Osteoblast (primary cell): ENCODE measurements around the gene TMEM164. TPM values are rescaled to one million over a fixed set of nuclear protein-coding genes. Genes with fewer than 3 reads are reported as not detected.

ENCODE experiments used
- DNase-seq: peaks from one replicate; pipeline ENCODE4 v3.0.0; 2011; ENCODE audit warnings: low spot score, mixed read lengths; ENCODE audit not compliant: insufficient read length; ENCODE audit errors: missing footprints
- H2AFZ ChIP-seq: 2 replicates; pipeline ENCODE4 v1.6.0; 2011; ENCODE audit warnings: mild to moderate bottlenecking, low read length
- H3K27ac ChIP-seq: 2 replicates; pipeline ENCODE4 v1.5.1; 2011; ENCODE audit warnings: mild to moderate bottlenecking, low read depth, low read length, moderate library complexity
- H3K27me3 ChIP-seq: 2 replicates; pipeline ENCODE4 v1.6.0; 2012; ENCODE audit warnings: mild to moderate bottlenecking, control low read depth, inconsistent platforms, low read length, moderate library complexity; ENCODE audit not compliant: insufficient read depth
- H3K36me3 ChIP-seq: 2 replicates; pipeline ENCODE4 v1.5.1; 2011; ENCODE audit warnings: mild to moderate bottlenecking, low read length, control low read depth, moderate library complexity; ENCODE audit not compliant: insufficient read depth
- H3K4me1 ChIP-seq: 2 replicates; pipeline ENCODE4 v1.5.1; 2011; ENCODE audit warnings: mild to moderate bottlenecking, low read length, control low read depth, moderate library complexity; ENCODE audit not compliant: insufficient read depth
- H3K4me2 ChIP-seq: 2 replicates; pipeline ENCODE4 v1.6.0; 2011; ENCODE audit warnings: mild to moderate bottlenecking, low read length; ENCODE audit not compliant: insufficient read depth
- H3K4me3 ChIP-seq: fragments of 200-600 bp; sonication (generic); 3 replicates; pipeline ENCODE4 v1.5.1; 2012; ENCODE audit warnings: mild to moderate bottlenecking, low read length, inconsistent platforms; ENCODE audit not compliant: insufficient read depth
- H3K79me2 ChIP-seq: 2 replicates; pipeline ENCODE4 v1.6.0; 2012; ENCODE audit warnings: mild to moderate bottlenecking, low read length, control low read depth, inconsistent platforms; ENCODE audit not compliant: insufficient read depth
- H3K9me3 ChIP-seq: 2 replicates; pipeline ENCODE4 v1.5.1; 2011; ENCODE audit warnings: low read depth, low read length, control low read depth
- H4K20me1 ChIP-seq: 2 replicates; pipeline ENCODE4 v1.6.0; 2012; ENCODE audit warnings: mild to moderate bottlenecking, low read length, control low read depth; ENCODE audit not compliant: insufficient read depth
- total RNA-seq: library from RNA; depleted of rRNA; stranded (reverse); fragments of >200 nt; gene quantifications from 2 replicates; pipeline ENCODE4 v1.2.3, GENCODE V29; 2012
- TF ChIP-seq, protein P1 (sequence below): IDR thresholded peaks from 2 replicates; pipeline ENCODE4 v1.5.1; 2011; ENCODE audit warnings: mild to moderate bottlenecking, low read depth, low read length, moderate library complexity; ENCODE audit errors: extremely low read depth

The TMEM164 gene
- total RNA-seq, 1 donor = 7.6 TPM

DNA sequence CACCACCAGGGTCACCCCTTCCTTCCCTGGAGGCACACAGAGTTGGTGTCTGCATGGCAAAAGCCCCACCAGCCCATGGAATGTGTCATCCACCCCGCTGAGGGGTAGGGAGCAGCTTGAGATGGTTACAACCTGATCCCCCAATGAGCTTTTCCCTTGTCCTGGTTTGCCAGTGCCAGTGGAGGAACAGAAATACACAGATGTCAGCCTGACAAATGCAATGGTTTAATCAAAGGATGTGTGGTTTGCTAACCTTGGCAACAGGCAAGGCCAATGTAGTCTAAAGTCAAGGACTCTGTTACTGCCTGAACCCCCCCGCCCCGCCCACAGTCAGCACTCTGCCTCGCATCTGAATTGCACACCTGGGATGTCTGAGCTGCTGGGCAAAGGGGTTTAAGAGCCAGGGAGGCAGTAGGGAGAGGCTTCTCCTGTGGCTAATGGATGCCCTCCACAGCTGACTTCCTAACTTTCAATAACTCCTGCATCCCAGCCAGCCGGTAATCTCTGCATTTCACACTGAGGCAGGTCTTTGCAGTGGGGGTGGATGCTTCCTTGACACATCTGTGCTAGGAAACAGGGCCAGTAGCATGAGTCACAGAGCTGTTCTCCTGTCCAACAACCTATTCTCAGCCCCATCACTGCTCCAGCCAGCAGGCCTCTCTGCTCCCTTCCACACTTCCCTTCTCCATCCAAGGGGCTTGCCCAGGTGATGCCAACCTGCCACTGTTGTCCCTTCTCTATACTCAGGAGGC is 177.4 kb downstream of the TMEM164 start:
- TF ChIP-seq, protein P1, sequence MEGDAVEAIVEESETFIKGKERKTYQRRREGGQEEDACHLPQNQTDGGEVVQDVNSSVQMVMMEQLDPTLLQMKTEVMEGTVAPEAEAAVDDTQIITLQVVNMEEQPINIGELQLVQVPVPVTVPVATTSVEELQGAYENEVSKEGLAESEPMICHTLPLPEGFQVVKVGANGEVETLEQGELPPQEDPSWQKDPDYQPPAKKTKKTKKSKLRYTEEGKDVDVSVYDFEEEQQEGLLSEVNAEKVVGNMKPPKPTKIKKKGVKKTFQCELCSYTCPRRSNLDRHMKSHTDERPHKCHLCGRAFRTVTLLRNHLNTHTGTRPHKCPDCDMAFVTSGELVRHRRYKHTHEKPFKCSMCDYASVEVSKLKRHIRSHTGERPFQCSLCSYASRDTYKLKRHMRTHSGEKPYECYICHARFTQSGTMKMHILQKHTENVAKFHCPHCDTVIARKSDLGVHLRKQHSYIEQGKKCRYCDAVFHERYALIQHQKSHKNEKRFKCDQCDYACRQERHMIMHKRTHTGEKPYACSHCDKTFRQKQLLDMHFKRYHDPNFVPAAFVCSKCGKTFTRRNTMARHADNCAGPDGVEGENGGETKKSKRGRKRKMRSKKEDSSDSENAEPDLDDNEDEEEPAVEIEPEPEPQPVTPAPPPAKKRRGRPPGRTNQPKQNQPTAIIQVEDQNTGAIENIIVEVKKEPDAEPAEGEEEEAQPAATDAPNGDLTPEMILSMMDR = no peak
- peak overlapping the region; percentile 50 for H3K4me2 ChIP-seq
- H3K27ac ChIP-seq = peak overlapping the region; percentile 77

DNA sequence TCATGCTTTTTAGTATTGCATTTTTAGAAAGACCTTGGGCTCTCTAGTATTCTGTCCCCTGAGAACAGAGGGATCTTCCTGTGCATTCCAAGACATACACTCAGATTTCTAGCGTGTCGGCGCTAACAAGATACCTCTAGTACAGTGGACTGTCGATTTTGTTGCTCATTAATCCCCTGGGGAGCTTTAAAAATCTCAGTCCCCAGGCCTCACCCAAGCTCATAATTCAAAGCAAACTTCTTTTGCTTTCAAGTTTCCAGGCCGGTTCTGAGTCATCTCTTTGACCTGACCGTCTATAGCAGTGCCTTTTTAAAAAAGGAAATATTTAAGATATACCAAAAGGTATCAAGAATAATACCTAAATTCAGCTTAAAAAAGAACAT is 178.0 kb downstream of the TMEM164 start:
- Histone ChIP-seq H3K27ac (peak overlapping the region; percentile 77), H3K79me2 (no peaks in the 10 kb centered on the region), H3K4me1 (peaks cover 30% of the 10 kb centered on the region), H3K4me2 (peak overlapping the region; percentile 50), H4K20me1 (peaks cover 6% of the 10 kb centered on the region), H2AFZ (no peak overlapping the region), H3K36me3 (no peaks in the 10 kb centered on the region), H3K4me3 (no peak overlapping the region), H3K27me3 (peaks cover 3% of the 10 kb centered on the region), H3K9me3 (no peaks in the 10 kb centered on the region)
- TF ChIP-seq, protein P1 = no peak
- DNase-seq = no peak

More for the DNA sequence above, 177.4 kb downstream of the TMEM164 start:
- DNase-seq = peak; percentile 84
- Histone ChIP-seq H3K79me2 (no peaks in the 10 kb centered on the region), H3K4me3 (no peak overlapping the region), H3K9me3 (no peaks in the 10 kb centered on the region), H3K36me3 (no peaks in the 10 kb centered on the region), H2AFZ (no peak overlapping the region), H4K20me1 (peaks cover 6% of the 10 kb centered on the region), H3K27me3 (peaks cover 3% of the 10 kb centered on the region), H3K4me1 (peaks cover 30% of the 10 kb centered on the region)

DNA sequence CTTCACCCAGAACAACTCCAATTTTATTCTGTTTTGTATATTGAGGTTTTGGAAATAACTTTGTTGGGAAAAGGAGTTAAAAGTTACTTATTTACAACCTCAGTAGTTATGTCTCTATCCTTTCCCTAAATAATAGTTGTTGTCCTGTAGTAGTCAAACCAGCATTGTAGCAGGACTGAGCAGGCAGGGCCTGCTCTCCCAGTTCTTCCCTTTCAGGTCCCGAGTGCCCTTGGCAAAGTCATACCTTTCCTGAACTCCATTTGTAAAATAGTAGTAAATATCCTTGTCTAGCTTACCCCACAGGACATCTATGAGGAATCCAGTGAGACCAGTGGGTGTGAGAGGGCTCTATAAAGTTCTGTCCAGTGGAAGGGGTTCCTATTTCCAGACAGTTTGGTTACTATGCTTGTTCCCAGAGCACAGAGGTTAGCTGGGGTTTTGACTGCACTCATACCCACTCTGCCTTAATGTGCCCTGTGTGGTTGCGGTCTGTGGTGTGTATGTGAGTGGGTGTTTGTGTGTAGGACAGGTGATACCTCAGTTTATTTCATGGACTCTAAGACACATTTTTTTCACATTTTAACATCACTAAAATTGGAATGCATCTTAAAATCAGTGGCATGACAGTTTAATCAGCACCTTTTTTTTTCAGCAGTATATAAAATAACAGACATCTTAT is 178.7 kb downstream of the TMEM164 start:
- Histone ChIP-seq H3K79me2 (no peaks in the 10 kb centered on the region), H3K4me3 (no peak overlapping the region), H2AFZ (no peak overlapping the region), H3K4me1 (peaks cover 30% of the 10 kb centered on the region), H3K27ac (peak overlapping the region; percentile 77), H3K9me3 (no peaks in the 10 kb centered on the region), H3K27me3 (peaks cover 3% of the 10 kb centered on the region), H3K4me2 (no peak overlapping the region), H3K36me3 (no peaks in the 10 kb centered on the region), H4K20me1 (no peaks in the 10 kb centered on the region)
- TF ChIP-seq, protein P1 = no peak
- DNase-seq = no peak

DNA sequence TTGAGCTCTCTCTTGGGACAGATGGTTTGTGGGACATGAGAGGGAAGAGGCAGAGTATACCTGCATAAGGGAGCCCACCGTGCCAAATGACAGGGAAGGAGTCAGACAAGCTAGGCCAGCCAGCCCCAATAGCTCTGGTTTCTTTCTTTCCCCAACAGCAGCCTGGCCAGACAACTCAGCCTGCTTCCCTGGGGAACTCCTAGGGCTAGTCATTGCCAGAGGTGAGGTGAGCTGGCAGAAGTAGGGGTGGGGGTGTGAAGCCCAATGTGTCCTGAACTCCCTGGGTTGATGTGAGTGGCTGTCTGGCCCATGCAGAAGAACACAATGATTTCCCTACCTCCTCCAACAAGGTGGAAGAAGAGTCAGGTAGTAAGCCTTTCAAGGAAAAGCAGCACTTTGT is 179.4 kb downstream of the TMEM164 start:
- Histone ChIP-seq H2AFZ (no peak overlapping the region), H3K36me3 (no peaks in the 10 kb centered on the region), H3K4me3 (no peak overlapping the region), H3K4me2 (no peak overlapping the region), H4K20me1 (no peaks in the 10 kb centered on the region), H3K4me1 (peaks cover 30% of the 10 kb centered on the region), H3K9me3 (no peaks in the 10 kb centered on the region), H3K27ac (peak overlapping the region; percentile 77), H3K79me2 (no peaks in the 10 kb centered on the region), H3K27me3 (peaks cover 3% of the 10 kb centered on the region)
- TF ChIP-seq, protein P1 = no peak
- DNase-seq = no peak
